Ecto neural progenitor cell (in vitro differentiated cells): ENCODE results near the gene HEG1.

Experiments used
- DNase-seq: peaks from one replicate; pipeline ENCODE4 v3.0.0-alpha.2; 2018; ENCODE audit warnings: low spot score

Gene HEG1

GRCh38 chr3:125010393-125010792 is 45.4 kb downstream of the HEG1 start:
- DNase-seq: no peak

DNA sequence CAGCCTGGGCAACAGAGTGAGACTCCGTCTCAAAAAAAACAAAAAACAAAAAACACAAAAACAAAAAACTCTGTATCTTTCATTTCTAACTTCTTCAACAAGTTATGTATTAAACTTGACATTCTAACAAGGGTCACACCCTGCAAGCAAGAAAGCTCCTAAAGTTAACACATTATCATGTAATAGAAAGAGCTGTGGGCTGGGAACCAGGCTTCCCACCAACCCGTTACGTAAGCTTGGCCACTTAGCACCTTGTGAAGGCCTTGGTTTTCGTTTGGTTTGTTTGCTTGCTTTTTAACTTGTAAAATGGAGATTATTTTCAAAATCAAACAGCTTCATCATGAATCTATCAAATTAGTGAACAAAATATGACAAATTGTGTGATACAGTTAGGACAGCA is 47.0 kb downstream of the HEG1 start:
- no peak for DNase-seq

- no peak for DNase-seq
Observed at GRCh38 chr3:125006291-125006731, 49.5 kb downstream of the HEG1 start.

DNA sequence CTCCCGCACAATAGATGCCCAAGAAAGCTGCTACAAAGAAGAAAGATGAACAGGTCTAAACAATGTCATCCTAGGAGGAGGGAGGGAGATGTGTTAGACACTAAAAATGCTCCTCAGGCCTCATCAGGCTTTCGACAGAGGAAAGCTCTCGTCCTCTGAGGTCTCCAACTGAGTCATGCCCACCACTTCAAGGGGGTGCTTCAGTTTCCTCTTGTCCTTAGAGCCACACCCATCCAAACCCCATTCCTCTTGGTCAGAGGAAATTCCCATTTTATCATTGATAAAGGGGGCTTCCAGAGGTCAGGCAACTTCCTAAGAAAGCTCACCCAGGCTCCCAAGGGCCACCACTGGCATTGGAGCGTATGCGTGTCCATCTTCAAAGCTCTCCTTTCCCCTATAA is 50.1 kb downstream of the HEG1 start:
- DNase-seq: no peak

GRCh38 chr3:125005222-125005621 is 50.6 kb downstream of the HEG1 start:
- no peak for DNase-seq

GRCh38 chr3:125003859-125004595 is 51.8 kb downstream of the HEG1 start:
- DNase-seq: no peak

GRCh38 chr3:125003369-125003853 is 52.4 kb downstream of the HEG1 start:
- DNase-seq: no peak

DNA sequence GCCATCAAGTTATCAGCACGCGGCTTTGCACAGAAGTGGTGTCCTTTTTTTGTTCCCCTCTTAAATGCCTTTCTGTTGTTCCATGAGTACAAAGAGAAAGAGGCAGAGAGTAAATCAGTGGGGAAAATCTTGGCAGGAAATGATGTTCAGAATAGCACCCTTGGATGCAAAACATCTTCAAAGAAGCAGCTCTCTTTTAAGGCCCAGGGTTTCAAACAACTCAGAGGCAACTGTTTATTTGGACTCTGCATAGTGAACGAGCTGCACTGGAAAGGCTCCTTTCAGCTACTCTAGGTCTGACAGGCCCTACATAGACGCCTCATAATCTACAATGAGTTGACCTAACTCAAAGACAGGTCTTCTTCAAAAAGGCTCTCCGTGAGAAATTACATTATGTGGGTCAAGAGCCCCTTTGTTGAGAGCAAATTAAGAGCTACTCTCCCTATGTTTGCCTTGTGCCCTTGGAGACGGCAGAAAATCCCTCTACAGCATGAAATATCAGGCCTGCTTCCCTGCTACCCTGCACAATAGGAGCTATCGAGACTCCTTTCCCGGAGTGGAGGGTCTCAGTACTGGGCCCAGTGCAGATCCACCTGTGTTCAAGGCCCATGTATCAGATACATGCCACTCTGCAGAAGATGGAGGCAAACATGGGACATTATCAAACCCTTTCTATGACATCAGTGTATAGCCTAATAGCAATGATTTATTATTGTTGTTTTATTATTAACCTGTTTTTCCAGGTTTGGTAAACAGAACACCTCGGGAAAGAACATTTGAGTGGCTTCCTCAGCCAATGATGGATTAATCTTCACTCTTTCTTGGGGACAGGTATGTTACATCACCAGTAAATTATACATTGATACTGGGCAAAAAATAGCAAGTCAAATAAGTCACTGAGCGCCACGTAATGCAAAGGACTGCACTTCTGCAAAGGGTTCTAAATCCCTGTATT is 53.1 kb downstream of the HEG1 start:
- DNase-seq: no peak

GRCh38 chr3:125001557-125002413 is 54.0 kb downstream of the HEG1 start:
- DNase-seq: no peak

- no peak for DNase-seq
Observed at GRCh38 chr3:125000661-125001060, 55.1 kb downstream of the HEG1 start.

DNA sequence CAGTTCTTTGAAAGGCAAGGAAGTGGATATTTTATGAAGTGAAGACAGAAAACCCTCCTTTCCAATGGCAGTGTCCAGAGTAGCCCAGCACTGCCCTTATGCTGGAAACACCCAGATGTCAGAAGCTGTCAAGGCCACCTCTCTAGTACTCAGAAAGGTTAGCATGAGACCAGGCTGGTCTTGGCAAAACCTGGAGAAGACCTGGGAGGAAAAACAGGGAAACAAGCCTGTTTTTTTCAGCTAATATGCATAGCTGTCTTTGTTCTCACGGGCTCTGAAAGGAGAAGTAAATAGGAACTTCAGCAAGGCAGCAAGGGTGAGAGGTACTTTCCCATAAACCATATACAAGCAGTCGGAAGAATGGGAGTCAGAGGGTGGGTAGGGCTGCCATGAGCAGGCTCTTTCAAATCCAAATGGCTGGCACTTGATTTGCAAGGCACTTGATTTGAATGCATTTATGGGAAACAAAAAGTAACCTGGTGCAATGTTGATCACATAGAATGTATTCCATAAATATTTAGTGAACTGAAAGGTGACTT is 55.8 kb downstream of the HEG1 start:
- DNase-seq: no peak

GRCh38 chr3:124999317-124999716 is 56.5 kb downstream of the HEG1 start:
- DNase-seq: no peak

DNA sequence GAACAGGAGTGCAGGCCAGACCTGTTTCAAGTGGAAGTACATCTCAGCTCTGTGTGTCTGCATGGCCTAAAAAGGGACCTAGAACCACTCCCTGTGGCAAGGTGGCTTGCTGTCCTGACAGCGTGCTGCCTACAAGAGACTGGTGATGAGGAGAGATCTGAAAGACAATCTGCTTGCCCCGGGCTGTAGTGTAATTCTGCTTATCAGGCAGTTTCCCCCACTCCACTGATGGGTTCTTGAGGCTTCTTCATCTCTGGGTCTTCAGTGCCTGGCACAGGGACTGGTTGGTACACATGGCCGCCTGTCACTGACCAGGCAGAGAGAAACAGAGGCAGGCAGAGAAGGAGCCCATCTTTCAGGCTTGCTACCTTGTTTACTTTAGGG is 57.6 kb downstream of the HEG1 start:
- DNase-seq: no peak

DNA sequence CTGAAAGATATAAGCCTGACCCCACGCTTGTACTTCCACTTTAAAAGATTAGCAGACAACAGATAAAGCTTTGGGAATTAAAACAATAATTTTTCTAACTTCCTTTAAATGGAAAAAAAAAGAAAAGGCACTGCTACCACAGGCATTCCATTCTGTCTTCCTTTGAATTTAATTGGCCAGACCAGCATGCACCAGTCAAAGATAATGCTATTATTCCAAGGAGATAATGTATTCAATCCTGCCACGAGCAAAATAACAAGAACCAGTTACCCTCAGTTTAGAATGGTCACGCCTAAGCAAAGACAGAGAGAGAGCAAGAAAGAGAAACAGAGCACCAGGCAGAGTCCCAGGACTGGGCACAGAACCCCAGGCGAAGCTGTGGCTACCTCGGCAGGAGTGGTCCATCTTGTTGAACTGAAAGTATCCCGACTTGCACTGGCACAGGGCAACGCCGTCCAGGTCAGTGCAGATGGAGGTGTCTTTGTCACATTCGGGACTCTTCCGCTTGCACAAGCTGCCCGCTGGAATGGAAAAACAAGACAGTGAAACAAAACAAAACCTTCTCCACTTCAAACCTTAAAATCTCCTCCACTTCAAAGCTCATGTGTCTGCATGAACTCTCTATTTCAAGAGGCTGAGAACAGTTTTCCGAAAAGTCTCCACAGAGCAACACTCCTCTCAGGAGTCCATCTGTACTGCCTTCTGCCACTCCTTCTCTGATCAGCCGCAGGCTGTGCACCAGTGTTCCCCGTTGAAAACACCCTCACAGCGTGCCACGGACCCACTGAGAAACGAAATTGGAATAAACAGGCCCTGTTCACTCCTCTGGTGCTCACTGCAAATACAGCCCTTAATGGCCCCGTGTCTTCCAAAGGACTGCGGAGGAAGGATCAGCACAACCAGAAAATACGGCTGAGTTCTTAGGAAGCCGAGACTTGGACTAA is 58.2 kb downstream of the HEG1 start:
- DNase-seq: no peak

GRCh38 chr3:124995460-124995994 is 60.3 kb downstream of the HEG1 start:
- peak; percentile 69 for DNase-seq

- DNase-seq: no peak
Observed at GRCh38 chr3:124993466-124993865, 62.3 kb downstream of the HEG1 start.

DNA sequence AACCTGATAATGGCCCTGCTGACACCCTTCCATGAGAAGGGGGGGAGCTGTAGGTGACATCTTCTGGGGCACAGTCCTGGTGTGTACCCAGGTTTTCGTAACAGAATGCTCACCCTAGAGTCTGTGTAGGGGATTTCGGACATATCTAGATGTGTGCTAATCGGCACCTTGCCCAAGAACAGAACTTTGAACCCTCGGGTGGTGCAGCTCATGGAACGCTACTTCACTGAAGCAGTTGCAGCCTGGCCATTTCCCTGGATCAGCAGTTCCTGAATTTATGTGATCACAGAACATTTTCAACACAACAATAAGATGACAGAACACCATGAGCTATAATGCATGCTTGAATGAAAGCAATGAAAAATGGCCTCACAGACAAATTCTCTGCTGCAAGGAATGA is 63.8 kb downstream of the HEG1 start:
- DNase-seq: no peak

DNA sequence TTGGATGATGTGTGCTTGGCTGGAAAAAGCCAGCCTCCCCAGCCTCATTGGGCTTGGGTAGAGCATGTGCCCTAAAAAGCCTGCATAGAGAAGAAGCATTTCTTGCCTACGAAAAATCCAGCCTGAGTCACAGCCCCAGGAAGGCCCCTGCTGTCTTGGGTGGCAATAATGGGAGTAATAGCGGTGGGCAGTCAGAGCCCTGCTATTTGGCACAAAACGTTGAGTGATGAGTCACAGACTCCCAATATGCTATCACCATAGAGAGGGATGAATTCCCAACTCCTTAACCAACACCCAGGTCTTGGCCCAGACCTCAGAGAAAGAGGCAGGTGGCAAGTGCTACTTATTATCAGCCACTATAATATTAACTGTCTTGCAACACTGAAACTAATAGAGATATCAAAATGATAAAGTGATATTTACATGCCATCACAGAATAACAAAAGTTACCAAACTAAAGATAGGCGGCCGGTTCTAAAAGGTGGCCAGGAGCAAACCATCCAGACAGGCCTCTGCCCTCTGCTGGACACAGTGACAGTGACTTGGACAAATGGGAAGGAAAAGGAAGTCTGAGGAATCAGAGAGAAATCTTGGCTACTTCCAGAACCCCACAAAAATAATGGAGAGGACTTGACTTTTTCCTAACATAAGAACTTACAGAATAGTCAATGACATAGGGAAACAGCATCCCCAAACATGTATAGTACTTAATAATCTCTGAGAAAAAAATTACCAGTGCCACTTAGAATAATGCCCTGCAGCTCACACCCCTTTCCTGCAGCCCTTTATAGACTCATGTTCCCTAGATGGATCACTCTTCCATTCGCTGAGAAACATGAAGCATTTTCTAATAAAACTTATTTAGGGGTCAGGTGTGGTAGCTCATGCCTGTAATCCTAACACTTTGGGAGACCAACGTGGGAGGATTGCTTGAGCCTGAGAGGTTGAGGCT is 69.3 kb downstream of the HEG1 start:
- DNase-seq: no peak

- no peak for DNase-seq
Observed at GRCh38 chr3:124985349-124985748, 70.4 kb downstream of the HEG1 start.
